NCI-H2196 treated with DMSO at 0.1 percent for 48 hours (cell line): ENCODE measurements around the gene COPS6.

Source experiments
- DNase-seq: peaks from one replicate; lab custom pipeline; 2025; ENCODE audit not compliant: unreplicated experiment; lab: John Stamatoyannopoulos, UW

Gene COPS6

DNA sequence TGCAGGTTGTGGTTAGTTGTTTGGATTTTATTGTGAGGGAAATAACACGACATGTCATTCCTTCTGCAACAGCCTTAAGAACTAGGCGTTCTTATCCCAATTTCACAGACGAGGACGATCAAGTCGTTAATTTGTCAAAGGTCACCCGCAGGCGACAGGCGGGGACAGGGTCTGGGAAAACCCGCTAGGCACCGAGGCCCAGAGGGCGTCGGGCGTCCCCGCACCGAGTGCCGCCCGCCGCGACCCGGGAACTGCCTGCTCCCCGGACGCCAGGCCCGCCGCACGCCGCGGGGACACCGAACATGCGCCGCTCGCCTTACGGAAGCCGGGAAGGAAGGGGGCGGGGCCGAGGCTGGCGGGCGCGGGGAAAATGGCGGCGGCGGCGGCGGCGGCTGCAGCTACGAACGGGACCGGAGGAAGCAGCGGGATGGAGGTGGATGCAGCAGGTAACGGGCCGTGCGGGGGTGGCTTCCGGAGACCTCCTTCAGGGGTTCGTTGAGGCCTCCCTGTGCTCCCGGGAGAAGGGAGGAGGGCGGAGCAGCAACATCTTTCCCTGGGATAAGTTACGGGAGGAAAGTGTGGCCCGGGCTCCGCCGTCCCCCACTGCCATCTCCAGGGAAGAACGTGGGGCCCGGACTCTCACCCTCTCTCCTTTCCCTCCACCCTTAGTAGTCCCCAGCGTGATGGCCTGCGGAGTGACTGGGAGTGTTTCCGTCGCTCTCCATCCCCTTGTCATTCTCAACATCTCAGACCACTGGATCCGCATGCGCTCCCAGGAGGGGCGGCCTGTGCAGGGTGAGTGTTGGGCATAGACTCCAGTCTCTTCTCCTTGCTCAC, at the start of gene COPS6:
Gene COPS6 (plus strand): TSS at position 349 of the 837 bp plus-strand sequence. CDS start 22 bp downstream, at position 371.
- DNase-seq: peak; percentile 33

DNA sequence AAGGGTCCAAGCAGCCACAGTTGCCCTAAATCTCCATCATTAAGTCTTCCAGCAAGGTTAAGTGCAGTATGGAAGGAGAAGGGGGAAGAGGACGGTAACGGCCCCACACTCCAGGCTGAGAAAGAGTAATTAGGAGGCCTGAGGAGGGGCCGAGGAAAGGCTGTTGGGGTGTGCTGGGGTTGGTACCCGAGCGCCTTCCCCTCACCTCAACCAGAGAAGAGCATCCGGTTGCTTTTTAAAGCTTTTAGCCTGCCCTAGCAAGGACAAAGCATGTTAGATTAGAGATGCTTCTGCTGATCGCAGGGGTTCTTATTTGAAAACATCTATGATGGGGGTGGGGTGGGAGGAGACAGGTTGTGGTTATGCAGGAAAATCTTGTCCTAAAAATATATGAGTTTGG, 48.2 kb upstream of the COPS6 start:
- no peak for DNase-seq

- no peak for DNase-seq
Observed at GRCh38 chr7:100044718-100045117, 44.1 kb upstream of the COPS6 start.

- no peak for DNase-seq
Observed at GRCh38 chr7:100048680-100049079, 40.1 kb upstream of the COPS6 start.

DNA sequence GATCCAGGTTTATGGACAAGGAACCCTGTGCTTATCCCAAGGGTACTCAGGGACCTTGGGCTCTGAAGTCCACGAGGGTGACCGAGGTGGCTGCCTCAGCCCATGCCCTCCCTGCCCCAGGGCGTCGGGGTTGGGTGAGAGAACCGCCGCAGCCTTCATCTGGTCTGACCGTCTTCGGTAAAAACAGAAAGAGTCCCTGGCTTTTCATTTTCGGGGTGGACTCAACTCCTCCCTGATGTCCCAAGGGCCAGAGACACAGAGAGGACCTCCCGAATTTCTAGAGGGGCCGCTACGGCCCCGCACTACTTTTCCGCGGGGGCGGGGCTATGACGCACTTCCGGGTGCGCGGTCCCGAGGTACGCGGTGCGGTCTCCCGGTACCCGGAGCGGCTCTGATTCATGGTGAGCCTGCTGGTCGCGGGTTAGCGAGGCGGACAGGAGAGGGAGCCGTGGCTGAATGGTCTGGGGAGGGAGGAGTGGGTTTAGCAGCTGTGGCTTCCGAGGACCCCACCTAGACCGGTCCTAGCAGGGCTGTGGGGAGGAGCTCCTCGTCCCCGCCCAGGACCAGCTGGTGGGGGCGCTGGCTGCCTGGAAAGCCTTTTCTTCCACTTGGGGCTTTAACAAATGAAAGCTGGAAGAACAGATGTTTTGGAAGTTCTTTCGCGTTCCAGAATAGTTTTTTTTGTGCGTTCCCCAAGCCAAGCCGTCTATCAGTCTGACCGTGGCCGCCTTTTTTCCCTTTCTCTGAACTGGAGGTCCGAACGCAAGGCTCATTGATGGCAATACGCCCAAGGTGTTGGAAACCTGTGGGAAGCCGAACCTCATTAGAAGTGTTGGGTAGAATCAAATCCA, 39.1 kb upstream of the COPS6 start, which contains the start of gene ZSCAN21:
Gene ZSCAN21 (plus strand): TSS at position 334 of the 851 bp plus-strand sequence. CDS start 7,233 bp downstream, outside the sequence.
- peak; percentile 52 for DNase-seq

DNA sequence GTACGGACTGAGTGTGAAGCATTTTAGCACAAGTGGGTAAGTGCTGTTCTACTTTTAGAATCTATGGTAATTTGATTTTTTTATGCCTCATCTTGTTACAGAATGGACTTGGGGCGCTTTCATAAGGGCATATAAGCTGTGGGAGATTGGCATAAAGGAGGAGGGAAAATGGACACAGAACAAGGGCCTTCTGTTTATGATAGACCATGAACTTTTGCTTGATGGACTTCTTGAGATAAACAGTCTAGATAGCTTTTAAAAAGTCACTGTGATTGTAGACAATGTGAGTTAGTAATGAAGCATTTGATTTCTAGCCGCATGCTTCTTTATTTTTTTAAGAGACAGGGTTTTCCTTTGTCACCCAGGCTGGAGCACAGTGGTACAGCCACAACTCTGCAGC, 37.2 kb upstream of the COPS6 start:
- DNase-seq: no peak

DNA sequence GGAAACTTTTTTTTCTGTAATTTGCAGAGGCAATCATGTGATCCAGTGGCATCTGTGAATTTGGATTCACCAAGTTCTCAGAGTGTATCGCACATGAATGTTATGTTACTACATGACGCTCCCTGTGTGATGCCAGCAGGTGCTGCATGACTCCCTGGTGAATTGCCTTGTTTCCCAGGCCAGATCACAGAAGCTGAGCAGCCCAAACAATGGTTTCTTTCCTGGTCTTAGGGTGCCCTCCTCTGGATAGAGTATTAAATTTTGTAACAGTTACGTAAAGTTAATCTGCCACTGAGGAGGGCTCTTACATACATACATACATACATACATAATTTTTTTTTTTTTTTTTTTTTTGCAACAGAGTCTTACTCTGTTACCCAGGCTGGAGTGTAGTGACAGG, 35.6 kb upstream of the COPS6 start:
- peak; percentile 75 for DNase-seq

GRCh38 chr7:100057006-100057405, 31.8 kb upstream of the COPS6 start:
- no peak for DNase-seq

DNA sequence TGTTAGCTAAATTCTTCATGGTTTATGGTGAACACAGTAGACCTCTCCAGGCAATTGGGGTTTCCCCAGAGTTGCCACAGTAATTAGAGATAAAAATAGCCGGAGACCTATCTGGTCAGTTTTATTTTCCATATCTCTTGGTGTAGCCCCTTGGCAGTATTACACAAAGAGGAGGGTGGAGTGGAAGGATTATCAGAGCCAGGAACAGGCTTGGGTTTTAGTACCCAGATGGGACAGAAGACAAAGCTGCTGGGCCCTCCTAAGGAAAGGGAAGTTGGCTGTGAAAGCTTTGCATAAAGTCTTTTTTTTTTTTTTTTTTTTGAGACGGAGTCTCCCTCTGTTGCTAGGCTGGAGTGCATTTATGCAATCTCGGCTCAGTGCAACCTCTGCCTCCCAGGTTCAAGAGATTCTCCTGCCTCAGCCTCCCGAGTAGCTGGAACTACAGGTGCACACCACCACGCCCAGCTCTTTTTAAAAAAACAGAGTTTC, 29.5 kb upstream of the COPS6 start:
- no peak for DNase-seq

DNA sequence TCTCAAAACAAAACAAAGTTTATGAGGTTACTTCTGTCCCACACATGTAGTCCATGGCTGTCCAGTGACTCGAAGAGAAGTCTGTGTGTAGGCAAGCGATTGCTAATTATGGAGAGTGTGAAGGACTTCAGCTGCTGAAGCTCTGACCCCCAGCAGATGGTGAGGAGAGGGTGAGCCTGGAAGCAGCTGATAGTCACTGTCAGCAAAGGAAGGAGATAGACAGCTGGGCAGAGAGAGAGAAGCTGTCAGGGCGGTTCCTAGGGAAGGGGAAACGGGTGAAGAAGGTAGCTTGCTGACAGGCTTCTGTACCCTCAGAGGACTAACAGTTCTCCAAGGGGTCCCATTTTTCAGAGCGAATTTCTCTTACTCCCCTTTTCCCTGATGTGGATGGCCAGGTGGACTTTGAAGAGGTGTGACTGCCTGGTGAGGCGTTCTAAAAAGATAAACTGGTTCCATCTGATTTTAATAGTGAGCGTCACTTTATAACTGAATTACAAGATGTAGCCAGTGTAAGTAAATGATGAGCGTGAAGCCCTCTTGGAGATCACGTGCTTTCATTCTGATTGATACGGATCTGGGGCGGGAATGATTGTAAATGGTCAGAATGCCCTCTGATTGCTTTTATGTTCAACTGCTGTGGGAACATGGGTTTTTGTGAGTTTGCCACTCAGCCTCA, 27.1 kb upstream of the COPS6 start:
- DNase-seq: no peak

DNA sequence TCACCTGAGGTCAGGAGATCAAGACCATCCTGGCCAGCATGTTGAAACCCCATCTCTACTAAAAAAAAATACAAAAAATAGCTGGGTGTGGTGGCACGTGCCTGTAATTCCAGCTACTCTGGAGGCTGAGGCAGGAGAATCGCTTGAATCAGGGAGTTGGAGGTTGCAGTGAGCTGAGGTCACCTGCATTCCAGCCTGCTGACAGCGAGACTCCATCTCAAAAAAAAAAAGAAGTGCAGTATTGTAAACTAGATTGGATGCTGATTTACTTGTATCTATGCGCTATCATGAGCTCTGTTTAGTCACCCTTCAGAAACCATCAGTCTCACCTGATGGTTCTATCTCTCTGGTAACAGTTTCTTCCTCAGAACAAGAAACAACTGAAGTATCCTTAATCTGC, 25.4 kb upstream of the COPS6 start:
- DNase-seq: no peak

GRCh38 chr7:100064162-100064561, 24.6 kb upstream of the COPS6 start:
- no peak for DNase-seq

GRCh38 chr7:100065452-100066186, 23.1 kb upstream of the COPS6 start:
- DNase-seq: no peak

DNA sequence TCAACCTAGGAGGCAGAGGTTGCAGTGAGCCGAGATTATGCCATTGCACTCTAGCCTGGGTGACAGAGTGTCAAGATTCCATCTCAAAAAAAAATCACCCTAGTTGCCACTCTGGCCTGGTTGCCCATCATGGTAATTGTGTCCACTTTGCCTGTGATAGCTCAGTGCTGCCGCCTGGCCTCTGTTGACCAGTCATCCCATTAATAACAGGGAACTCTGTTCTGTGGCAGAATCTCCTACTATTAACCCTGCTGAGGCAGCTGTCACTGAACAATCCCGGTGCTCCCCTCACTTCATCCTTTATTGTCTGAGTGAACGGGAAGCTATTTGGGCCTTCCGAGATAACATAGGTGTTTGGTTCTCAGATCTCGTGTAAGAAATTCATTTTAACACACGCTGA, 21.8 kb upstream of the COPS6 start:
- DNase-seq: no peak

GRCh38 chr7:100069991-100070390, 18.8 kb upstream of the COPS6 start:
- DNase-seq: no peak

DNA sequence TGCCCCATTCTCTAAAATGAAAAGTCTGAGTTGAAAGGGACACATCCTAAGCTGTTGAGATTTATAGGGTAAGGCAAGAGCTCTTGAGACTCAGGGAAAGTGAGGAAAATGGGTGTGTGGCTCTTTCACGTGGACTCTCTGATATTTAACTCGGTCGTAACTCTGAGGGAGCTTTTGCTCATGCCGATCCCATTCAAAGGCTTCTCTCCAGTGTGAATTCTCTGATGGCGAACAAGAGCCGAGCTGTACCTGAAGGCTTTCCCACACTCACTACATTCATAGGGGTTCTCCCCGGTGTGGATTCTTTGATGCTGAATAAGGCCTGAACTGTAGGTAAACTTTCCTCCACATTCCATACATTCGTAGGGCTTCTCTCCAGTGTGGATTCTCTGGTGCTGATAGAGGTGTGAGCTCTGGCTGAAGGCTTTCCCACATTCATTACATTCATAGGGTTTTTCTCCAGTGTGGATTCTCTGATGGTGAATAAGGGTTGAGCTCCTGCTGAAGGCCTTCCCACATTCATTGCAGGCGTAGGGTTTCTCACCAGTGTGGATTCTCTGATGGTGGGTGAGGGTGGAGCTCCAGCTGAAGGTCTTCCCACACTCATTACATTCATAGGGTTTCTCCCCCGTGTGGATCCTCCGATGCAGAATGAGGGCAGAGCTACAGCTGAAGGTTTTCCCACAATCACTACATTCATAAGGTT, 17.6 kb upstream of the COPS6 start:
- no peak for DNase-seq

DNA sequence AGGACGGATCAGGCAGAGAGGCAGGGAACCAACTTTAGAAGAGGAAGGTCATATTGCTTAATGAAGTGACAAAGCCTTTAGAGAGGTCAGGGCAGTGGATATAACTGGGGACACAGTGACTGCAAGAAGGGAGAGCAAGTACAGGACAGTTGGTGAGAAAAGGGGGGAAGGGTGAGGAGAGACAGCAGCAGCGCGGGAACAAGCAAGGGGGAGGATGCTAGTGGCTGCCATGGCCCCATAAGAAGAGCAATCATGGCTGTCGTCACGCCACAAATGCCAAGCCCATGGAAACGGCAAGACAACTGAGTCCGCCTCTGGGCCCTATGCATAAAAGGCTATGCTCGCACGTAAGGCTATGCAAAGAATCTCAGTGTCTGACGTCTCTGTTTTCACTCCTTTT, 16.3 kb upstream of the COPS6 start:
- DNase-seq: no peak

- DNase-seq: no peak
Observed at GRCh38 chr7:100074841-100075240, 13.9 kb upstream of the COPS6 start.

DNA sequence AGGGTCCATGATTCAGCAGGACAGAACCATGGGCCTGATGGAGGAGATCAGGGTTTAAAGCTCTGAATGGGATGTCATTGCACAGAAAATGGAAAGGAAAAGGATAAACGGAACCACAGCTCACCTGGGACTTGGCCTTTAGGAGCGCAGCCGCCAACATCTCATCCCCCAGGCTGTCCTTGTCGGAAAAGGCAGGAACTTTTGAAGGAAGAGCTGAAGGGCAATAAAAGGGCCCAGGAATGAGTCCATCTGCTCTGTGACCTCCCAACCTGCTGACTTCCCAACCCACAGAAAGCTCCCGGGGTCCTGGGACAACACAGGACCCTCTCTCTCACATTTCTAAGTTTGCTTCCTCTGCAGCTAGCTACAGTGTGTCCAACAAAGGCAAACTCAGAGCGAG, 13.4 kb upstream of the COPS6 start:
- DNase-seq: no peak

DNA sequence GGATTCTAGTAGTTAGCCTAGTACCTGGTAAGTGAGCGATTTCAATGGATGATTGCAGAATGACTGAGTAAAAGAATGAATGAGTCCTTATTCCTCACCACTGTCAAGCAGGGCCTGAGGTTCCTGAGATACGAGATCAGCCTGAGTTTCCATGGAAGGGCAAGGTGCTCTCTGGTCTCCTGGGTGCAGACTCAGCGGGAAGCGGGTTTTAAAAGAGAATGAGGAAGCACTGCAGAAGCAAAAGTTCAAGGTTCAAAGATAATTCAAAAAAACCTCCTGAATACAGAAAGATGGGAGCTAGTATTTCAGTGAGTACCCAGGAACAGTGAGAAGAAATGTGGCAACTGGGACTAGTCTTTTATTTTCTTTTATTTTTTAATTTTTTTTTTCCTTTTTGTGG, 11.6 kb upstream of the COPS6 start:
- no peak for DNase-seq
